ENCODE data around the gene NINJ1. TPM values are rescaled to one million over a fixed set of nuclear protein-coding genes. Genes with fewer than 3 reads are reported as not detected.

The NINJ1 gene
- total RNA-seq, 1 experiment from 2014 or later, result 30.5 TPM

DNA sequence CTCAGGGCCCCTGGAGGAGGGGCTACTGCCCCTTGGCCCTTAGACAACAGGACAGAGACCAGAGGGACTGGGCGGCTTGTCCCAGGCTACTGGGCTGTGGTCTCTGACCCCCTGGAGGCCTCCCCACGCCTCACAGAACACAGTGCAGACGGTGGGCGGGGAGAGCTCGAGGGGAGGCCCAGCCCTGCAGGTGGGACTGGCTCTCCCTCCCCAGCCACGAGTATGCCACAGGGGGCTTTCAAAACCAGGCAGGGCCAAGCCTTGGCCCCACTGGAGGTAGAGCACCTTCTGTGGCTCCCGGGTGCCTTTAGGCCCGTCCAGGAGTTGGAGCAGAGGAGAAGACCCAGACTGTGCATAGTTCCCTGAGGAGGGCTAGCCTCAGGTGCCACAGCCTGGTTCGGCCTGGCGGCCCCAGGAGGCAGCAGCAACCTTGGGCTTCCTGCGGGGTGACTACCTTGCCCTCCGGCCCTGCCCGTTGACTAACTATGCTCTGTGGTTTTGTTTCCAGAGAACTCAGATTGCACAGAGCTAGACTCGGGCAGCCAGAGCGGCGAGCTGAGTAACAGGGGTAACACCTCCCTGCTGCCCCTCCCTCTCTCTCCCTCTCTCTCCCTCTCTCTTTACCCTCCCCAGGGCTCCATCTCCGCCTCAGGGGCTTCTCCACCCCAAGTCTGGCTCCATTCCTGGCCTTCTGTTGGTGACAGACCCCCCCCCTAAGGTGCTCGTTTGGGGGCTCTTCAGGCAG is 22.5 kb downstream of the NINJ1 start:
- TF ChIP-seq EZH2phosphoT487 (IDR thresholded peaks at IDR 0.05; ENCODE audit: borderline replicate concordance, low read length), result no peak
- no peak for TF ChIP-seq EZH2 (IDR thresholded peaks at IDR 0.05; ENCODE audit: low read length, unreplicated experiment)
- TF ChIP-seq, protein P1, sequence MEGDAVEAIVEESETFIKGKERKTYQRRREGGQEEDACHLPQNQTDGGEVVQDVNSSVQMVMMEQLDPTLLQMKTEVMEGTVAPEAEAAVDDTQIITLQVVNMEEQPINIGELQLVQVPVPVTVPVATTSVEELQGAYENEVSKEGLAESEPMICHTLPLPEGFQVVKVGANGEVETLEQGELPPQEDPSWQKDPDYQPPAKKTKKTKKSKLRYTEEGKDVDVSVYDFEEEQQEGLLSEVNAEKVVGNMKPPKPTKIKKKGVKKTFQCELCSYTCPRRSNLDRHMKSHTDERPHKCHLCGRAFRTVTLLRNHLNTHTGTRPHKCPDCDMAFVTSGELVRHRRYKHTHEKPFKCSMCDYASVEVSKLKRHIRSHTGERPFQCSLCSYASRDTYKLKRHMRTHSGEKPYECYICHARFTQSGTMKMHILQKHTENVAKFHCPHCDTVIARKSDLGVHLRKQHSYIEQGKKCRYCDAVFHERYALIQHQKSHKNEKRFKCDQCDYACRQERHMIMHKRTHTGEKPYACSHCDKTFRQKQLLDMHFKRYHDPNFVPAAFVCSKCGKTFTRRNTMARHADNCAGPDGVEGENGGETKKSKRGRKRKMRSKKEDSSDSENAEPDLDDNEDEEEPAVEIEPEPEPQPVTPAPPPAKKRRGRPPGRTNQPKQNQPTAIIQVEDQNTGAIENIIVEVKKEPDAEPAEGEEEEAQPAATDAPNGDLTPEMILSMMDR (conservative IDR thresholded peaks at IDR 0.05; ENCODE audit: low read depth, low read length), result no peak
- no peak overlapping the region for H2AFZ ChIP-seq (ENCODE audit: low read length)
- H3F3A ChIP-seq (ENCODE audit: low read length, unreplicated experiment), result no peaks in the 10 kb centered on the region
- H3K27ac ChIP-seq (ENCODE audit: low read length), result peak overlapping the region; percentile 56
- peak; percentile 88 for ATAC-seq
- H3K9ac ChIP-seq (ENCODE audit: low read length), result no peak overlapping the region; the same call in 1 of the 2 replicates
- H3K36me3 ChIP-seq (ENCODE audit: low read depth, low read length), result no peaks in the 10 kb centered on the region; the same call in 1 of the 2 replicates
- no peaks in the 10 kb centered on the region for H3K27me3 ChIP-seq (ENCODE audit: low read length)
- no peaks in the 10 kb centered on the region for H3K9me2 ChIP-seq (replicated peaks; ENCODE audit: low read length)
- H3K4me1 ChIP-seq (ENCODE audit: insufficient read depth, low read length), result peaks cover 24% of the 10 kb centered on the region
- H3K4me3 ChIP-seq (ENCODE audit: low read length), result no peak overlapping the region
- no peaks in the 10 kb centered on the region for H3K9me3 ChIP-seq (ENCODE audit: low read length)
- H4K20me1 ChIP-seq (ENCODE audit: low read length), result no peaks in the 10 kb centered on the region
- no TSS peak for BruUV-seq (replicated peaks)
- peaks cover 9% of the 10 kb centered on the region for H3K79me2 ChIP-seq (ENCODE audit: low read length)
- peak overlapping the region; percentile 59 for H3K4me2 ChIP-seq (ENCODE audit: low read length)
- peak; percentile 88 for DNase-seq
- POLR2A ChIA-PET (ENCODE audit: unreplicated experiment), result interaction anchor here (0.6 kb wide), 1 partner anchor 8 kb away, joined by 3 read pairs; no protein-coding TSS in a partner anchor
- intact Hi-C loops (cut with micrococcal nuclease), result no loop called here
- CTCF ChIA-PET, result interaction anchor here (0.6 kb wide), 1 partner anchor 16 kb away, joined by 3 read pairs; no protein-coding TSS in a partner anchor

DNA sequence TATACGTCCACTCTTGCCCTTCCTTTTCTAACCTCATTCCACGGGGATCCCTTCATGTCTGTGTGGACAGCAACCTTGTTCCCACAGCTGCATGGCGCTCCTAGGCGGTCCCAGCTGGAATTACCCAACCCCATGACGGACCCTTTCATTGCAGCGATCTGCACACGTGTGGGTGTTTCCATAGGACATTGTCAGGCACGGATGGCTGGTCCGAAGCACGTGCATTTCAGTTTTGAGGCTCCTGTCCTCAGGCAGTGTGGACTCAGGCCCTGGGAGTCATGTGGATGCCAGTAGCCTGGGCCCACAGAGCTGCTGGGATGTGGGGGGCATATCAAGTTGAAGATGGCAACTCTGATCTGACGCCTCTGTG is 23.1 kb downstream of the NINJ1 start:
- ChIA-PET CTCF (no interaction called here), POLR2A (ENCODE audit: unreplicated experiment) (no interaction called here)
- intact Hi-C loops (cut with micrococcal nuclease), result no loop called here
- ATAC-seq (no peak), DNase-seq (no peak)
- peak overlapping the region; percentile 56; the same call in 1 of the 2 replicates for H3K27ac ChIP-seq (ENCODE audit: low read length)
- H3K36me3 ChIP-seq (ENCODE audit: low read depth, low read length), result no peaks in the 10 kb centered on the region; the same call in 1 of the 2 replicates
- H3K9me2 ChIP-seq (replicated peaks; ENCODE audit: low read length), result no peaks in the 10 kb centered on the region
- H3K27me3 ChIP-seq (ENCODE audit: low read length), result no peaks in the 10 kb centered on the region
- H2AFZ ChIP-seq (ENCODE audit: low read length), result no peak overlapping the region
- H4K20me1 ChIP-seq (ENCODE audit: low read length), result no peaks in the 10 kb centered on the region
- H3F3A ChIP-seq (ENCODE audit: low read length, unreplicated experiment), result no peaks in the 10 kb centered on the region
- no peak overlapping the region for H3K4me3 ChIP-seq (ENCODE audit: low read length)
- TF ChIP-seq EZH2phosphoT487 (IDR thresholded peaks at IDR 0.05; ENCODE audit: borderline replicate concordance, low read length) (no peak), EZH2 (IDR thresholded peaks at IDR 0.05; ENCODE audit: low read length, unreplicated experiment) (no peak)
- TF ChIP-seq, protein P1 (conservative IDR thresholded peaks at IDR 0.05; ENCODE audit: low read depth, low read length), result no peak
- H3K4me1 ChIP-seq (ENCODE audit: insufficient read depth, low read length), result peaks cover 24% of the 10 kb centered on the region
- peak overlapping the region; percentile 59; the same call in 1 of the 2 replicates for H3K4me2 ChIP-seq (ENCODE audit: low read length)
- no TSS peak for BruUV-seq (replicated peaks)
- no peak overlapping the region for H3K9ac ChIP-seq (ENCODE audit: low read length)
- H3K79me2 ChIP-seq (ENCODE audit: low read length), result peaks cover 13% of the 10 kb centered on the region
- H3K9me3 ChIP-seq (ENCODE audit: low read length), result no peaks in the 10 kb centered on the region

DNA sequence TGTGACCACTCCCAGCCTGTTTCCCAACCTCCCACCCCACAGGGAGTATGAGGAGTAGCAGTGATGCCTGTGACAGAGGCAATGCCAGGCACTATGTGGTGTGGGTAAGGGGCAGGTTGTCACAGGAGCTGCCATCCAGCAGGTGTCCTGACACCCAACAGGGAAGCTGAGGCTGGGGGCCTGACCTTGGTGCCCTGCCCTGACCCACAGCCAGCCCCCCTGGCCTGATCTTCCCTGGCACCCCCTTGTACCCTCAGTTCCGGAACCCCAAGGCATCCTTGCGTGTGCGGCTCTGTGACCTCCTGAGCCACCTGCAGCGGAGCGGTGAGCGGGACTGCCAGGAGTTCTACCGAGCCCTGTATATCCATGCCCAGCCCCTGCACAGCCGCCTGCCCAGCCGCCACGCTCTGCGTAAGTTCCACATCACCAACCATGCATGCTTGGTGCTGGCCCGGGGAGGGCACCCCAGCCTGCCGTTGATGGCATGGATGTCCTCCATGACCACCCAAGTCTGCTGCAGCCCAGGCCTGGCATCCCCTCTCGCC is 23.7 kb downstream of the NINJ1 start:
- Histone ChIP-seq H3K9ac (ENCODE audit: low read length) (no peak overlapping the region), H3K79me2 (ENCODE audit: low read length) (peaks cover 19% of the 10 kb centered on the region), H3K9me2 (replicated peaks; ENCODE audit: low read length) (no peaks in the 10 kb centered on the region), H3K27ac (ENCODE audit: low read length) (no peak overlapping the region), H3K4me1 (ENCODE audit: insufficient read depth, low read length) (peaks cover 24% of the 10 kb centered on the region), H3K27me3 (ENCODE audit: low read length) (no peaks in the 10 kb centered on the region), H3K4me2 (ENCODE audit: low read length) (no peak overlapping the region), H2AFZ (ENCODE audit: low read length) (no peak overlapping the region), H3F3A (ENCODE audit: low read length, unreplicated experiment) (no peaks in the 10 kb centered on the region), H4K20me1 (ENCODE audit: low read length) (no peaks in the 10 kb centered on the region), H3K9me3 (ENCODE audit: low read length) (no peaks in the 10 kb centered on the region), H3K4me3 (ENCODE audit: low read length) (no peak overlapping the region), H3K36me3 (ENCODE audit: low read depth, low read length) (no peaks in the 10 kb centered on the region; the same call in 1 of the 2 replicates)
- intact Hi-C loops (cut with micrococcal nuclease), result no loop called here
- ATAC-seq, result no peak
- no TSS peak for BruUV-seq (replicated peaks)
- TF ChIP-seq, protein P1 (conservative IDR thresholded peaks at IDR 0.05; ENCODE audit: low read depth, low read length), result no peak
- no peak for TF ChIP-seq EZH2 (IDR thresholded peaks at IDR 0.05; ENCODE audit: low read length, unreplicated experiment)
- TF ChIP-seq EZH2phosphoT487 (IDR thresholded peaks at IDR 0.05; ENCODE audit: borderline replicate concordance, low read length), result no peak
- no peak for DNase-seq
- POLR2A ChIA-PET (ENCODE audit: unreplicated experiment), result no interaction called here
- CTCF ChIA-PET, result no interaction called here
